Fibroblast of skin of right quadriceps (primary cell): ENCODE data around the gene GRM7.

Source experiments
- DNase-seq: peaks from one replicate; pipeline ENCODE4 v3.0.0-alpha.2; 2013

The GRM7 gene

GRCh38 chr3:7683426-7683825 is 822.5 kb downstream of the GRM7 start:
- DNase-seq = peak; percentile 2

GRCh38 chr3:7684182-7684715 is 823.3 kb downstream of the GRM7 start:
- DNase-seq = no peak

- no peak for DNase-seq
Measured at GRCh38 chr3:7687428-7688147, 826.7 kb downstream of the GRM7 start.

- no peak for DNase-seq
Measured at GRCh38 chr3:7692866-7693265, 832.0 kb downstream of the GRM7 start.

GRCh38 chr3:7693976-7694375 is 833.1 kb downstream of the GRM7 start:
- no peak for DNase-seq

GRCh38 chr3:7695049-7695448 is 834.1 kb downstream of the GRM7 start:
- no peak for DNase-seq

GRCh38 chr3:7696320-7696719 is 835.4 kb downstream of the GRM7 start:
- no peak for DNase-seq

GRCh38 chr3:7697548-7697947 is 836.6 kb downstream of the GRM7 start:
- no peak for DNase-seq

GRCh38 chr3:7700539-7700938 is 839.6 kb downstream of the GRM7 start:
- no peak for DNase-seq

GRCh38 chr3:7700977-7701376 is 840.1 kb downstream of the GRM7 start:
- peak; percentile 1 for DNase-seq

GRCh38 chr3:7707187-7707586 is 846.3 kb downstream of the GRM7 start:
- DNase-seq = peak; percentile 23

GRCh38 chr3:7709376-7710082 is 848.6 kb downstream of the GRM7 start:
- no peak for DNase-seq

- DNase-seq = no peak
Measured at GRCh38 chr3:7710284-7710683, 849.4 kb downstream of the GRM7 start.

GRCh38 chr3:7713724-7714123 is 852.8 kb downstream of the GRM7 start:
- no peak for DNase-seq

- DNase-seq = no peak
Measured at GRCh38 chr3:7720649-7721297, 859.9 kb downstream of the GRM7 start.

GRCh38 chr3:7721869-7722268 is 861.0 kb downstream of the GRM7 start:
- no peak for DNase-seq

GRCh38 chr3:7728566-7729519 is 867.9 kb downstream of the GRM7 start:
- DNase-seq = no peak

GRCh38 chr3:7733933-7734332 is 873.0 kb downstream of the GRM7 start:
- DNase-seq = no peak

GRCh38 chr3:7734456-7734855 is 873.5 kb downstream of the GRM7 start:
- DNase-seq = peak; percentile 13

- no peak for DNase-seq
Measured at GRCh38 chr3:7737263-7737662, 876.3 kb downstream of the GRM7 start.

GRCh38 chr3:7739754-7740153 is 878.8 kb downstream of the GRM7 start:
- no peak for DNase-seq

GRCh38 chr3:7740458-7740857 is 879.5 kb downstream of the GRM7 start:
- no peak for DNase-seq

GRCh38 chr3:7744850-7745249 is 883.9 kb downstream of the GRM7 start:
- no peak for DNase-seq
